CD4-positive, alpha-beta T cell treated with Interleukin-12 subunit alpha and Interleukin-12 subunit beta, for 1 hour (primary cell): Measurements from ENCODE around the gene TRIP10.
"Not testable (repeated sequence)": the region's sequence is repeated elsewhere in the genome, so short reads cannot be mapped to it uniquely, and the experiment has no call there.

Experiments used
- DNase-seq: peaks from one replicate; pipeline ENCODE4 v3.0.0-alpha.2; 2020

The TRIP10 gene

GRCh38 chr19:6739390-6739882 lies at the start of gene TRIP10:
Gene TRIP10, plus strand, starts transcription at chr19:6739680. Its CDS starts 82 bp downstream, at chr19:6739762.
- DNase-seq = peak; percentile 89

- DNase-seq = no peak
Measured at GRCh38 chr19:6690160-6690885, 49.2 kb upstream of the TRIP10 start.

GRCh38 chr19:6691342-6691741 lies 48.1 kb upstream of the TRIP10 start:
- no peak for DNase-seq

- no peak for DNase-seq
Measured at GRCh38 chr19:6692027-6692426, 47.5 kb upstream of the TRIP10 start.

GRCh38 chr19:6693056-6693471 lies 46.4 kb upstream of the TRIP10 start:
- no peak for DNase-seq

- DNase-seq = no peak
Measured at GRCh38 chr19:6693681-6694080, 45.8 kb upstream of the TRIP10 start.

GRCh38 chr19:6694147-6694815 lies 45.2 kb upstream of the TRIP10 start:
- DNase-seq = no peak

GRCh38 chr19:6696239-6696820 lies 43.1 kb upstream of the TRIP10 start:
- no peak for DNase-seq

- DNase-seq = no peak
Measured at GRCh38 chr19:6697291-6697690, 42.2 kb upstream of the TRIP10 start.

- no peak for DNase-seq
Measured at GRCh38 chr19:6699935-6700334, 39.5 kb upstream of the TRIP10 start.

GRCh38 chr19:6700586-6701316 lies 38.7 kb upstream of the TRIP10 start:
- no peak for DNase-seq

GRCh38 chr19:6705931-6706632 lies 33.4 kb upstream of the TRIP10 start:
- no peak for DNase-seq

- DNase-seq = no peak
Measured at GRCh38 chr19:6706633-6706958, 32.9 kb upstream of the TRIP10 start.

GRCh38 chr19:6707011-6707657 lies 32.3 kb upstream of the TRIP10 start:
- DNase-seq = no peak

- no peak for DNase-seq
Measured at GRCh38 chr19:6707658-6708018, 31.8 kb upstream of the TRIP10 start.

GRCh38 chr19:6708346-6708745 lies 31.1 kb upstream of the TRIP10 start:
- DNase-seq = no peak

- not testable (repeated sequence) for DNase-seq
Measured at GRCh38 chr19:6708913-6709312, 30.6 kb upstream of the TRIP10 start.

- no peak for DNase-seq
Measured at GRCh38 chr19:6709549-6709948, 29.9 kb upstream of the TRIP10 start.

GRCh38 chr19:6710273-6711077 lies 29.0 kb upstream of the TRIP10 start:
- peak; percentile 16 for DNase-seq

- DNase-seq = no peak
Measured at GRCh38 chr19:6711078-6711361, 28.5 kb upstream of the TRIP10 start.

GRCh38 chr19:6711605-6712004 lies 27.9 kb upstream of the TRIP10 start:
- no peak for DNase-seq

- no peak for DNase-seq
Measured at GRCh38 chr19:6712231-6712630, 27.2 kb upstream of the TRIP10 start.
